NOMO-1 (cell line): Measurements from ENCODE around the gene FAM241A.
"Not testable (repeated sequence)": the region's sequence is repeated elsewhere in the genome, so short reads cannot be mapped to it uniquely, and the experiment has no call there.

ENCODE experiments used
- DNase-seq, 2 experiments: peaks; one replicate each; lab custom pipeline; 2025; ENCODE audit not compliant: unreplicated experiment in 2 of 2; lab: John Stamatoyannopoulos, UW

The FAM241A gene

DNA sequence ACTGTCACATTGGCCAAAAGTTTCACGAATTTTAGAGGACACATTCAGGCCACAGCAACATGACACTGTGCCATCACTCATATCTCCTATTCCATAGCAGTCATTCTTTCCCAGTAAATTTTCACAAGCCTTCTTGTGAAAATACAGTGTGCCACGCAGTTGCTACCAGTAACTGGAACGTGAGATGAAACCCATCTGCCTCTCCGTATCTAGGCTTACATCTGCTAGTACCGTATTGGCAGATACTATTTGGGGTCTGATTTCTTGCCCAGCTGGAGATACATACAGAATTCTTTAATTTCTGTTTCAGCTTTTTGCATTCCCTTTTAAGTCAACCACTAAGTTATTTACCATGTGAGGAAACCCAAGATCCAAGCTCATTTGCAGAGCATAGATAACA lies 8.7 kb upstream of the FAM241A start:
- no peak for DNase-seq

DNA sequence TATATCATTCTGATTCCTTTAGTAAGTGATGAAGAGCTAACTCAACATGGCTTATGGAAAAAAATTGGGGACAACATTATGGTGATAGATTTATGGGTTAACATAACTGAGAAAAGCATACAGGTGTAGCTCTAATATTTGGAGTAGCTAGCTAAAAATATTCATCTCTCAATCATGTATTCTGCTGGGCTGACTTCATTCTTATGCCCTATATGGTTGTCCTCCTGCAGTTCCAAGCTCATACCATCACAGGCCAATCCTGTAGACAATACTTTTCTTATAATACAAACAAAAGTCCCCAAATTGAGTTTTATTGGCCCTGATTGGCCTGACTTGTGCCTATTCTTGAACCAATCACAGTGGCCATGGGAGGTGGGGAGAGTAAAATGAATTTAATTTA lies 6.7 kb upstream of the FAM241A start:
- DNase-seq, result no peak

GRCh38 chr4:112140536-112140935 lies 4.7 kb upstream of the FAM241A start:
- no peak for DNase-seq

DNA sequence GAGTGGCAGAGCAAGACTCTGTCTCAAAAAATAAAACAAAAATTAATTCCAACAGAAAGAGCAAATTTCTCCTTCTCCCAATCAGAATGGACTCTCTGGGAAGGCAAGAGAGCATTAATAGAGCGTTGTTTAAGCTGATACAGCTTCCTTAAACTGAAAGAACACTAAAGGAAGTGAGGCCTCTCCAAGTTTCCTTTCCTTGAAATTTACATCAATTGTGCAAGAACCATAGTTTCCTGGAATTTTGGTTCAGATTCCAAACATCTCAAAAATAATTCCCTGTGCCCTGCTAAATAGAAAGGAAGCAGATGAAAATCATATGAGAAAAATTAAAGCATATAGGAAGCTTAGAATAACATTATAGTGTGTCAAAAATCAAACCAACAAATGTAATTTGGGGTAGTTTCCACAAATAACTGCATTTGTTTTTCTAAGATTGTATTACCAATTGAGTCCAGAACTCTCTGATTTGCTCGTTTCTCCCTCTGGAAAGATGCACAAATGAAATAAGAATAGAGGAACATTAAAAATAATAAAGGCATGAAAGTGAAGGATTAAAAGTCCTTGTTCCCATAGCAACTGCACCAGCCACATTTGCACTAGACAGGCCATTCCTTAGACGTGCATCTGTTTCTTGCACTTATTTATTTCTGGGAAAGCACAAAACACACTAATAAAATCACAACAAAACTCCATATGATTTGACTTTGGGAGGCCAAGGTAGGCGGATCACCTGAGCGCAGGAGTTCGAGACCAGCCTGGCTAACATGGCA lies 3.7 kb upstream of the FAM241A start:
- DNase-seq, result no peak

GRCh38 chr4:112142182-112142581 lies 3.1 kb upstream of the FAM241A start:
- no peak for DNase-seq

- no peak for DNase-seq
Observed at GRCh38 chr4:112143781-112144180, 1.5 kb upstream of the FAM241A start.

GRCh38 chr4:112144546-112145325 lies 518 bp upstream of the FAM241A start:
- no peak for DNase-seq

DNA sequence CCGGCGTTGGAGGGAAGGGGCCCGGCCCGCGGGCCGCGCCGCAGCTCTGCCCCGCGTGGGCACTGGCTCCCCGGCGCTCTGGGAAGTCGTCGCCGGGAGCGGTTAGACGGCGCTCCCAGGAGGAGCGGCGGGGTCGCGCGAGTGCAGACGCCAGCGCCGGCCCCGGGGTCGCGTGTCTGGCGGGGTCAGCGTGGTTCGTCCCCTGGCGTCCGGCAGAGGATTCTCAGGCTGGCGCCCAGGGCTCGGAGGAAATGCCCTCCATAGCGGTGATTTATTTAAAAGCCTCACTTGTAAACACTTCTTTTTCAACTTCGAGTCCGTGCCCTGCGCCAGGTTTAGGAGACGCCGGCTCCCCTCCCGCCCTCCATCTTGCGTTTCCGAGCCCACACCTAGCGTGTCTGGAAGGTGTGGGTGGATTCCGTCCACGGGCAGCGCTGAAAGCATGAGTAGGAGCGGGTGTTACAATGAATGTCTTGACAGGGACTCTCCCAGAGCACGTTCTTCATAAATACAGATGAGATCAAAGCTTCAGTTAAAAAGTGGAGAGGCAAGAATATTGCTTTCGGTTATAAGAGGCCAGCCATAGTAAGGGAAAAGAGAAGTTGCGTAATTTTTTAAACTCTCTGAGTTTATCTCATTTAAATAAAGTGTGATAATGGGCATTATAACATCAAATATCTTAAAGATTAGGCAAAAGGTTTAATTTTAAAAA lies 692 bp downstream of the FAM241A start:
- DNase-seq, result peak; percentile 48 to 69

GRCh38 chr4:112146502-112146813 lies 1.2 kb downstream of the FAM241A start:
- peak in 1 of 2 experiments; percentile 10 for DNase-seq

GRCh38 chr4:112147697-112148096 lies 2.4 kb downstream of the FAM241A start:
- DNase-seq, result no peak

- no peak for DNase-seq
Observed at GRCh38 chr4:112150920-112151319, 5.7 kb downstream of the FAM241A start.

DNA sequence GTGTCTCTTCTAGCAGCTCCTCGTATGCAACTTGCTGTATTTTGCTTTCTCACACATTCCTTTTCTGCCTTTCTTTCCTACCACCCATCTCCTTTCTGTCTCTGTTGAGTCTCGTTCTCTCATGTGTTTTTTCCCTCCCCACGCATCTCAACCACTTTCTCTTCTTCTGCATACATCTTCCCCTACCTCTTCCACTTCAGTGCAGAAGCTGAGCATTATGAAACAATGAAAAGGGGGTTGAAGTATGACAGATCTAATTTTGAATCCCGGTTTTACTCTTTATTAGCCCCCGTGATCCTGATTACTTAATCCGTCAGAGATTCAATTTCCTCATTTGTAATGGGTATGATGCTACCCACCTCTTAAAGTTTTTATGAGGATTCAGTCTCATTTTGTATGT lies 7.3 kb downstream of the FAM241A start:
- DNase-seq, result no peak

DNA sequence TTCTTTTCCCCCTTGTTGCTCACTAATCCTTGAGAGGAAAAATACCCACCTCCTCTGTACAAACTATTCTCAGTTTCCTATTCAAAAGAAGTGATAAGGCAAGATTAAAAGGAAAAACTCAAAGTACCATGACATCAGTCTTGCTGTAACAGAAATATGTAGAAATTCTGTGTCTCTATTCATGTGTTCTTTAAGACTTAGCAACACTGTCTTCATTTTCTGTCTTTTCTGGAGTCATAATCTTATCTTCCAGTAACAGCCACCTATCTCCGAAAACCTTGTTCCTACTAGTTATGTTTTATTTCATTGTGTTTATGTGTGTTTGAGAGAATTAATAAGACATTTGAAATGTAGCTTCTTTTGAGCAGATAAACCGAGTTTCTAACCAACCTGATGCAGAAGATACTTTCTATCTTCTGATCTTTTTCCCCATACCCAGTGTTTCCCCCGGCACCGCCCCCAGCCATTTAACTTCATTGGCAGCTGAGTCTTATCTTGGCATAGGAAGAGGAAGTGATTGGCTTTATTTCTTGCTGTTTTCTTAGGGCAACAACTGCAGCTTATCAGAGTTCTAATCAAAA lies 8.0 kb downstream of the FAM241A start:
- DNase-seq, result peak; percentile 5

- DNase-seq, result no peak
Observed at GRCh38 chr4:112156112-112156511, 10.9 kb downstream of the FAM241A start.

DNA sequence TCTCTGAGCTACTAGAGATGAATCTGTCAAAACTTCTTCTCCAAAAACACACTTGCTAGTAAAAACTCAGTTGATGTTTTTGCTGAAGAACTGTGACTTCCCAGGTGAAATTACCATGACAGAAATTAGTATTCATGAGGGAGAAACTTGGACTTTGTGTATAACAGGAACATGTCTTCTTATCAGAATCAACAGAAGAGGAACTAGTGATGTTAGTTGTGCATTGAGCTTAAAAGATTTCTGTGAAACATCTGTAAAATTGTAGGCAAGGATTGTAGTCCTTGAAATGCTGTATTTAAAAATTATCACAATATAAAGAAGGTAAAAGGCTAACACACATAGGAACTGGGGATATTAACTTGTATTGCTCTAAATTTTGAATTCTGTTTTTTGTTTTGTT lies 11.3 kb downstream of the FAM241A start:
- no peak for DNase-seq

DNA sequence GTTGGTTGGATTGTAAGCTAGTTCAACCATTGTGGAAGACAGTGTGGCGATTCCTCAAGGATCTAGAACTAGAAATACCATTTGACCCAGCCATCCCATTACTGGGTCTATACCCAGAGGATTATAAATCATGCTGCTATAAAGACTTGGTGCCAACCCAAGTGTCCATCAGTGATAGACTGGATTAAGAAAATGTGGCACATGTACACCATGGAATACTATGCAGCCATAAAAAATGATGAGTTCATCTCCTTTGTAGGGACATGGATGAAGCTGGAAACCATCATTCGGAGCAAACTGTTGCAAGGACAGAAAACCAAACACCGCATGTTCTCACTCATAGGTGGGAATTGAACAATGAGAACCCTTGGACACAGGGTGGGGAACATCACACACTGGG lies 18.5 kb downstream of the FAM241A start:
- DNase-seq, result not testable (repeated sequence)

DNA sequence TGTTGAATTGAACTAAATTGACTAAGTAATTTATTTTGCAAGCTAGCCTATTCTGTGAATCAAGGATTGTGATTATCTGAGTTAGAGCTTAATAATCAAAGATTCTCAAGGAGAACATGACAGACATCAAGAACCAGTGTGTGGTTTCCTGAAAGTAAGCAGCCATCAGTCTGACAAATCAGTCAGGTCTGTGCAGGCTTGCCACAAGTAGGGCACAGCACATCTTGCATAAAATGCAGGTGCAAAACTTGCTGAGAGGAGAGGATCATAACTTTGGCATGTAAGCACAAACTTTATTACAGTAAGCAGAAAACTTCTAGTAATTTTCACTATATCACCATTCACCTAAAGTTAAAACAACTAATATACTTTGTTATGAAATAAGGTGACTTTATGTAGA lies 22.5 kb downstream of the FAM241A start:
- DNase-seq, result no peak

DNA sequence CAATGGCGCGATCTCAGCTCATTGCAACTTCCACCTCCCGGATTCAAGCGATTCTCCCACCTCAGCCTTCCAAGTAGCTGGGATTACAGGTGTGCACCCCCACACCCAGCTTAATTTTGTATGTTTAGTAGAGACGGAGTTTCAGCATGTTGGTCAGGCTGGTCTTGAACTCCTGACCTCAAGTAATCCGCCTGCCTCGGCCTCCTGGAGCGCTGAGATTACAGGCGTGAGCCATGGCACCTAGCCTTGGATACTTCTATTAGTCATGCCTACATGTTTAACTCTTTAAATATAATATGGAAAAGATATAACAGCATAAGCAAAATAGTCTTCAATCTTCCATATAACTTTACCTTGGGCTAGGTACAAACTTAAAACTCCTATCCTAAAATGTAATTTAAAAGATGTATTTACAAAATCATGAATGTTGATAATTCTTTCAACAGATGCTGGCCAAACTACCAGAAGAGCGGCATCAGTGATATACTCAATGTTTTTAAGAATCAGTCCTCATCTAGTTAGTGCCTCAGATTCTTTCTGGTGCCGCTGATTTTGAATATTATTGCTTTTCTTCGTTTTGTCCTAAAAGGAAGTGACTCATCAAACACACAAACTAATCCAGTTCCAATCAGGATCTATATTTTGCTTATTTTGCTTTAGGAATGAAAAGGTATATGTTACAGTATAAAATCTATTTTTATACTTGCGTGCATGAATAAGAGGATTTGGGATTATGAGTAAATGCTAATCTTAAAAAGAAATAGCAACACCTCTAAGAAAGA lies 23.7 kb downstream of the FAM241A start:
- no peak for DNase-seq

- peak in 1 of 2 experiments; percentile 54 for DNase-seq
Observed at GRCh38 chr4:112170451-112170993, 25.3 kb downstream of the FAM241A start.

- DNase-seq, result not testable (repeated sequence)
Observed at GRCh38 chr4:112171051-112171763, 26.0 kb downstream of the FAM241A start.
